Upper lobe of right lung (tissue), 1 donor: ENCODE data around the gene BLVRA. TPM values are rescaled to one million over a fixed set of nuclear protein-coding genes. Genes with fewer than 3 reads are reported as not detected.
"Not testable (repeated sequence)": the region's sequence is repeated elsewhere in the genome, so short reads cannot be mapped to it uniquely, and the experiment has no call there.

Experiments used
- ATAC-seq: fragments of 200-7000 bp; cut with Tn5 transposase; one replicate; pipeline ENCODE4 v1.9.1; 2020; ENCODE audit warnings: mild to moderate bottlenecking, moderate library complexity
- DNase-seq: peaks from one replicate; pipeline ENCODE4 v3.0.0-alpha.2; 2020
- H3K27ac ChIP-seq: fragments of 200-600 bp; one replicate; pipeline ENCODE4 v1.8.0; 2022
- H3K27me3 ChIP-seq: fragments of 200-600 bp; one replicate; pipeline ENCODE4 v1.8.0; 2022; ENCODE audit warnings: mild to moderate bottlenecking
- H3K36me3 ChIP-seq: fragments of 200-600 bp; one replicate; pipeline ENCODE4 v1.8.0; 2022
- H3K4me1 ChIP-seq: fragments of 200-600 bp; one replicate; pipeline ENCODE4 v1.8.0; 2022
- H3K4me3 ChIP-seq: fragments of 200-600 bp; one replicate; pipeline ENCODE4 v1.8.0; 2022; ENCODE audit warnings: mild to moderate bottlenecking
- H3K9me3 ChIP-seq: fragments of 200-600 bp; one replicate; pipeline ENCODE4 v1.8.0; 2022
- intact Hi-C: fragments of 100-400 bp; cut with DNase I; formaldehyde crosslinking; loops from one replicate; pipeline ENCODE4 v1.11.0; 2022
- total RNA-seq: library from RNA; stranded (reverse); fragmentation: NEBNext Ultra II Directional; extraction: Animal tissue kit (Norgen Biotek cat#: 25700); gene quantifications from one replicate; pipeline ENCODE4 v1.2.1, GENCODE V29; 2021
- TF ChIP-seq, protein P1 (sequence below): fragments of 200-600 bp; IDR thresholded peaks from one replicate; pipeline ENCODE4 v1.8.0; 2022; ENCODE audit warnings: antibody characterized with exemption
- donor health status: DM: no; HTN: yes; CAD: no; lungs with severe emphysema.

Gene BLVRA
- total RNA-seq, 1 donor from 2014 or later, result 104 TPM

DNA sequence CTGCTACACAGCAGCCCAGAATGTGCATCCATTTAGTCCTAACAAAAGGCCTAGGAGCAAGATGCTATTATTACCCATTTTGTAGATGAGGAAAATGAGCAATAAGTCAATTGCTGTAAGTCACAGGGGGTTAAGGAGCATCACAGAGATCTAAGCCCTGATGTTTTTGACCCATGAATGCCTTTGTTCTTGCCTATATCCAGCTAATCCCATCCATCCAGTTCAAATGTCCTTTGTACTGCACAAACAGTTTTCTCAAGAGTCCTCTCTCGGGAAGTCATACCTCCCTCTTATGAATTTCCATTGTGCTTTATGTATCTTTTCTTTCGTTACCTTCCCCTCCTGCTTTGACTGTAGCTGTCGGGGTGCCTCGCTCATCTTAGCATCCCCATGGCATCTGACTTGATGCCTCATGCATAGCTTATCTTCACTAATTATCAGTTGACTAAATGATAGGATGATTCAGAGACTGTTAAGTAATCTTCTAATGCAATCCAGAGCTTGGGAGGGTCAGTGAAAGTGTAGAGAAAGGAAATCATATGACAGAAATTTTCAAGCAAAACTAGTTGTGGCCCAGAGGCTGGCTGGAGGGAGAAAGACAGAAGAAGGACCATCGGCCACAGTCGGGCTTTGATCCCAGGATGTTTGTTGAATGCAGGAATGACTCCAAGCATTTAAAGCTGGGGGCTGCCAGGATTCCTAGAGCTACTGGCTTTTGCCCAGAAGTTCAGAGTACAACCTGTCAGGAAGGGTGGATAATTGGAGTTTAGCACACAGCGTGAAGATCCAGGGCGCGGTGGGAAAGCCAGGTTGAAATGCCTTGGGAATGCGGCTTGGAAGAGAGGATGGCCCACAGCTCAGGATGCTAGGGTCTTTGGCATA lies 23.5 kb downstream of the BLVRA start:
- Histone ChIP-seq H3K27ac (no peak overlapping the region), H3K4me3 (no peak overlapping the region), H3K9me3 (no peaks in the 10 kb centered on the region), H3K27me3 (no peaks in the 10 kb centered on the region), H3K36me3 (peaks cover 8% of the 10 kb centered on the region), H3K4me1 (peaks cover 17% of the 10 kb centered on the region)
- no peak for DNase-seq
- peak; percentile 62 for ATAC-seq
- TF ChIP-seq, protein P1, sequence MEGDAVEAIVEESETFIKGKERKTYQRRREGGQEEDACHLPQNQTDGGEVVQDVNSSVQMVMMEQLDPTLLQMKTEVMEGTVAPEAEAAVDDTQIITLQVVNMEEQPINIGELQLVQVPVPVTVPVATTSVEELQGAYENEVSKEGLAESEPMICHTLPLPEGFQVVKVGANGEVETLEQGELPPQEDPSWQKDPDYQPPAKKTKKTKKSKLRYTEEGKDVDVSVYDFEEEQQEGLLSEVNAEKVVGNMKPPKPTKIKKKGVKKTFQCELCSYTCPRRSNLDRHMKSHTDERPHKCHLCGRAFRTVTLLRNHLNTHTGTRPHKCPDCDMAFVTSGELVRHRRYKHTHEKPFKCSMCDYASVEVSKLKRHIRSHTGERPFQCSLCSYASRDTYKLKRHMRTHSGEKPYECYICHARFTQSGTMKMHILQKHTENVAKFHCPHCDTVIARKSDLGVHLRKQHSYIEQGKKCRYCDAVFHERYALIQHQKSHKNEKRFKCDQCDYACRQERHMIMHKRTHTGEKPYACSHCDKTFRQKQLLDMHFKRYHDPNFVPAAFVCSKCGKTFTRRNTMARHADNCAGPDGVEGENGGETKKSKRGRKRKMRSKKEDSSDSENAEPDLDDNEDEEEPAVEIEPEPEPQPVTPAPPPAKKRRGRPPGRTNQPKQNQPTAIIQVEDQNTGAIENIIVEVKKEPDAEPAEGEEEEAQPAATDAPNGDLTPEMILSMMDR, result no peak
- intact Hi-C loops, result no loop called here

DNA sequence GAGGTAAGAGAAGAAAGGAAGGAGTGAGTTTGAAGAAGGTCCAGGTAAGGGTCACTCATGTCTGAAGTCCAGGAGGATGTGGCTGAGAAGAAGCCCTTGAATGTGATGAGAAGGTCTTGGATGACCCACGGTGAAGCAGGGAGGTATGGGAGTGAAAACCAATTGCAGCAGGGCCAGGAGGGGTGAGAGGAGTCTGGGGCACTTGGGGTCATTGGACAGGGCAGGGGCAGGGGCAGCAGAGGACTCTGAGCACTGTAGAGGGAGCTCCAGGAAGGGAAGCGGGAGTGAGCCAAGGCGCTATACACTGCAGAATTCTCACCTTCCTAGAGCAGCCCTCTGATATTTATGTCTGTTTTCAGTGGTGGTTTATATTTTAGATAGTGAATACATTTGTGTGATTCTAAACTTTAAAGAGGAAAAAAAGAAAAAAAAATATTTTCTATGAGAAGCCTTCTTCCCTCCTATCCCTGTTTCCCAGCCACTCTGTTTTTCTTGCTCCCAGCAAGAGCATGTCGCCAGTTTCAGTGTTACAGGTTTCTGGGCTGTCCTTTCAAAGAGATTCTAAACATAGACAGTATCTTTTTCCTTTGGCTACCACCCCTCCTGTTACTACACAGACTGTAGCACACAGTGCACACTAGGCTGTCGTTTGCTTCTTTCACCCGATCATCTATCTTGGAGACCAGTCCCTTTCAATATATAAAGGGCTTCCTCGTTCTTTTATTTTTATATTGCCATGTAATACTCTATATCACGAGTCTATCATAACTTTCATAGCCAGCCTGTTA lies 24.5 kb downstream of the BLVRA start:
- no peak overlapping the region for H3K27ac ChIP-seq

DNA sequence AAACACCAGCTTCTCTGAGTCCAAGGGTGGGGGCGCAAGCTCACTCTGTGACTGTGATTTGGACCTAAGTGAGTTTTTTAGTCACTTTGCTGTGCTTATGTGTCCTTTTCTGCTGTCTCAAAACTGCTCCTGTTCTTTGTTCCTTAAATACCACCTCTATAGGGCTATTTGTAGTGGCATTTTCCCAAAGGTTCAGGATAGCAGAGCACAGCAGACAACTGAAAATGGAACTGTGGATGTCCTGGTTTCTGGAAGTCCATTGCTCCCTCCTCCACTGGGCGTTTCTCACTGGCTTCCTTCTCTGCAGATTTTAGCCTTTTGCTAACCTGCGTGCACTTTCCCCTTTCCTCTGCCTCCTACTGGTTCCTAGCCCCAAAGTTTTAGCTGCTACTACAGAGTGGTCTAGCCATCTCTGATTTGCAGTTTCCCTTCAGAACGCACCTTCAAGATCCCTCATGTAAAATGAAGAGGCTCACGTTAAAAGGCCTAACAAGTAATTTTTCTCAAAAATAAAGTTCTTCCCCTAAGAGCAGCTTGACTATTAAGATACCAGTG lies 25.6 kb downstream of the BLVRA start:
- no peak for DNase-seq
- H3K36me3 ChIP-seq, result peaks cover 15% of the 10 kb centered on the region
- H3K27ac ChIP-seq, result no peak overlapping the region
- no peak for ATAC-seq
- peaks cover 17% of the 10 kb centered on the region for H3K4me1 ChIP-seq
- H3K9me3 ChIP-seq, result no peaks in the 10 kb centered on the region
- intact Hi-C loops, result no loop called here
- TF ChIP-seq, protein P1, result no peak
- H3K27me3 ChIP-seq, result no peaks in the 10 kb centered on the region
- H3K4me3 ChIP-seq, result no peak overlapping the region

More for the DNA sequence above, 24.5 kb downstream of the BLVRA start:
- intact Hi-C loops, result no loop called here
- DNase-seq, result no peak
- Histone ChIP-seq H3K4me3 (no peak overlapping the region), H3K27me3 (no peaks in the 10 kb centered on the region), H3K9me3 (no peaks in the 10 kb centered on the region), H3K4me1 (peaks cover 17% of the 10 kb centered on the region), H3K36me3 (peaks cover 8% of the 10 kb centered on the region)
- TF ChIP-seq, protein P1, result no peak
- peak; percentile 22 for ATAC-seq

DNA sequence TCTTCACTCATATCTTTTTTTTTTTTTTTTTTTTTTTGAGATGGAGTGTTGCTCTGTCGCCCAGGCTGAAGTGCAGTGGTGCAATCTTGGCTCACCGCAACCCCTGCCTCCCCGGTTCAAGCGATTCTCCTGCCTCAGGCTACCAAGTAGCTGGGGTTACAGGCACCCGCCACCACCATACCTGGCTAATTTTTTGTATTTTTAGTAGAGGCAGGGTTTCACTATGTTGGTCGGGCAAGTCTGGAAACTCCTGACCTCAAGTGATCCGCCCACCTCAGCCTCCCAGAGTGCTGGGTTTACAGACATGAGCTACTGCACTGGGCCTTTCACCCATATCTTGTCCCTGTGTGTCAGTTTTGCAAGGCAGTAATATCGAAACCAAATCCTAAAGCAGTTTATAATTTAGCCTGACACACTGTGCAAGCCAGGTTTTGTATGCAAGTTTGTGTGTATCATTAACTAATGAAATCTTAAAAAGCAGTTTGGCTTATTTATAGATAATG lies 26.2 kb downstream of the BLVRA start:
- Histone ChIP-seq H3K36me3 (peaks cover 20% of the 10 kb centered on the region), H3K27ac (peak overlapping the region; percentile 63), H3K4me1 (peaks cover 15% of the 10 kb centered on the region)
- H3K27me3 ChIP-seq, H3K9me3 ChIP-seq, H3K4me3 ChIP-seq, intact Hi-C loops: not testable (repeated sequence)
- peak; percentile 82 for ATAC-seq
- peak; percentile 72 for DNase-seq

DNA sequence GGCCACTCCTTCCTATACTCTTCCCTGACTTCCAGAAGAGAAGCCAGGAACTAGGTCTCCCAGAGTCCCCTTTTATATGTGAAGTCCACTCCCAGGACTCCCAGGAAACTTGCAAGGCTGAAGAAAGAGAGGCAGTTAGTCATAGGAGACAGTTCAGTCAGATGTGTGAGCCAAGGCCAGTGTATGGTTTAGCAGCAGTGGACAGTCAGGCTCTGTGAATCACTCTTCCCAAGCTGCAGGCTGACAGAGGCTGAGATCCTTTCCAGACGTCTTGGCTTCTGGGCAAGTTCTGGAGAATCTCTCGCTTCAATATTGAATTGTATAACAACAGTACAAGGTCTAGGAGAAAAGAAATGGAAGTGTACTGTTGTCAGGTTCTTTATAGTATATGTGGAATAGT lies 26.9 kb downstream of the BLVRA start:
- intact Hi-C loops, result no loop called here
- H3K27ac ChIP-seq, result peak overlapping the region; percentile 63

More for the DNA sequence above, 26.9 kb downstream of the BLVRA start:
- DNase-seq, result no peak
- Histone ChIP-seq H3K27me3 (no peaks in the 10 kb centered on the region), H3K4me1 (peaks cover 12% of the 10 kb centered on the region), H3K36me3 (peaks cover 15% of the 10 kb centered on the region), H3K4me3 (no peak overlapping the region), H3K9me3 (no peaks in the 10 kb centered on the region)
- TF ChIP-seq, protein P1, result no peak
- ATAC-seq, result peak; percentile 68
